ENCODE results near the gene NOLC1. TPM values are rescaled to one million over a fixed set of nuclear protein-coding genes. Genes with fewer than 3 reads are reported as not detected.

Gene NOLC1
- total and polyA plus RNA-seq, 2 of the 4 experiments (the other 2 are of a cell fraction) = 43.2 to 55.3 TPM

DNA sequence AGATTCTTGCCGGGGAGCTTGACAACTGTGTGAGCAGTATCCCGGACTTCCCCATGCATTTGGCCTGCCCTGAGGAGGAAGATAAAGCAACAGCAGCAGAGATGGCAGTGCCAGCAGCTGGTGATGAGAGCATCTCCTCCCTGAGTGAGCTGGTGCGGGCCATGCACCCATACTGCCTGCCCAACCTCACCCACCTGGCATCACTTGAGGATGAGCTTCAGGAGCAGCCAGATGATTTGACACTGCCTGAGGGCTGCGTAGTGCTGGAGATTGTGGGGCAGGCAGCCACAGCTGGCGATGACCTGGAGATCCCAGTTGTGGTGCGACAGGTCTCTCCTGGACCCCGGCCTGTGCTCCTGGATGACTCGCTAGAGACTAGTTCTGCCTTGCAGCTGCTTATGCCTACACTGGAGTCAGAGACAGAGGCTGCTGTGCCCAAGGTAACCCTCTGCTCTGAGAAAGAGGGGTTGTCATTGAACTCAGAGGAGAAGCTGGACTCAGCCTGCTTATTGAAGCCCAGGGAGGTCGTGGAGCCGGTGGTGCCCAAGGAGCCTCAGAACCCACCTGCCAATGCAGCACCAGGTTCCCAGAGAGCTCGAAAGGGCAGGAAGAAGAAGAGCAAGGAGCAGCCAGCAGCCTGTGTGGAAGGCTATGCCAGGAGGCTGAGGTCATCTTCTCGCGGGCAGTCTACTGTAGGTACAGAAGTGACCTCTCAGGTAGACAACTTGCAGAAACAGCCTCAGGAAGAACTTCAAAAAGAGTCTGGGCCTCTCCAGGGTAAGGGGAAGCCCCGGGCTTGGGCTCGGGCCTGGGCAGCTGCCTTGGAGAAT lies 12.7 kb upstream of the NOLC1 start (continued):
- TF ChIP-seq ELK1 (IDR thresholded peaks at IDR 0.05; ENCODE audit: borderline replicate concordance, low read depth, low read length) = no peak

DNA sequence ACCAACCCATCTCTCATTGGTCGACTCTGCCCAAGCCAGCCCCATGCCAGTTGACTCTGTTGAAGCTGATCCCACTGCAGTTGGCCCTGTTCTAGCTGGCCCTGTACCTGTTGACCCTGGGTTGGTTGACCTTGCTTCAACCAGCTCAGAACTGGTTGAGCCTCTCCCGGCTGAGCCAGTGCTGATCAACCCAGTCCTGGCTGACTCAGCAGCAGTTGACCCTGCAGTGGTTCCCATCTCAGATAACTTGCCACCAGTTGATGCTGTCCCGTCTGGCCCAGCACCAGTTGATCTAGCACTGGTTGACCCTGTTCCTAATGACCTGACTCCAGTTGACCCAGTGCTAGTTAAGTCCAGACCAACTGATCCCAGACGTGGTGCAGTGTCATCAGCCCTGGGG lies 12.0 kb upstream of the NOLC1 start:
- intact Hi-C loops (cut with micrococcal nuclease) = no loop called here
- dilution Hi-C loops (cut with HindIII; ENCODE audit: low sequenced_read_pairs, unreplicated experiment) = no loop called here
- H3K23ac ChIP-seq (ENCODE audit: low read depth, low read length) = no peak overlapping the region
- H2BK20ac ChIP-seq (ENCODE audit: low read depth, low read length) = no peak overlapping the region
- no peak overlapping the region for H3K14ac ChIP-seq (replicated peaks; ENCODE audit: low read depth, low read length)
- H2BK15ac ChIP-seq (ENCODE audit: low read depth, low read length) = no peak overlapping the region
- H4K91ac ChIP-seq (ENCODE audit: insufficient read depth, low read depth, low read length) = no peak overlapping the region
- no peak overlapping the region for H2BK120ac ChIP-seq (ENCODE audit: low read depth, low read length)
- H2AK5ac ChIP-seq (ENCODE audit: low read depth, low read length) = no peak overlapping the region
- H3K4me2 ChIP-seq (ENCODE audit: low read depth, low read length) = no peak overlapping the region
- no peaks in the 10 kb centered on the region for H3K27me3 ChIP-seq (ENCODE audit: control insufficient read depth, insufficient read depth, low read length)
- no peak overlapping the region for H3K27ac ChIP-seq (ENCODE audit: insufficient read depth, low read length)
- in situ Hi-C loops (cut with MboI; ENCODE audit: low sequenced_read_pairs) = no loop called here
- 92% methylated on average over 2 of the region's 4 CpGs; no CpG with 5 or more reads in 1 of the 2 experiments for WGBS, 2 experiments (ENCODE audit: extremely low coverage in 2 of 2, insufficient read length in 1 of 2)
- H2BK5ac ChIP-seq (ENCODE audit: low read depth, low read length, poor library complexity, severe bottlenecking) = no peak overlapping the region
- DNase-seq = no peak
- H3K79me1 ChIP-seq (ENCODE audit: low read depth in 1 of 2, low read length in 2 of 2) = peaks cover 28 to 86% of the 10 kb centered on the region in 2 experiments
- H2AK9ac ChIP-seq (replicated peaks; ENCODE audit: low read depth, low read length, poor library complexity) = no peak overlapping the region
- no peak overlapping the region for H3K56ac ChIP-seq (ENCODE audit: extremely low read depth, insufficient read depth, low read length)
- H3K36me3 ChIP-seq (ENCODE audit: control insufficient read depth, insufficient read depth, low read length) = peaks cover 63% of the 10 kb centered on the region
- peaks cover 4% of the 10 kb centered on the region; the same call in 1 of the 2 replicates for H3K4me1 ChIP-seq (ENCODE audit: control insufficient read depth, insufficient read depth, low read length)
- no peak overlapping the region for H3K4ac ChIP-seq (ENCODE audit: low read depth, low read length)
- no peak overlapping the region for H3K9ac ChIP-seq (ENCODE audit: low read depth, low read length)
- H2AFZ ChIP-seq (replicated peaks; ENCODE audit: low read length, poor library complexity) = no peak overlapping the region
- H3K18ac ChIP-seq (ENCODE audit: low read depth, low read length) = no peak overlapping the region
- ATAC-seq (ENCODE audit: low read depth) = no peak
- H3K9me1 ChIP-seq (ENCODE audit: insufficient read depth, low read length) = peaks cover 46% of the 10 kb centered on the region
- BruUV-seq (replicated peaks) = no TSS peak
- H4K5ac ChIP-seq (ENCODE audit: low read depth, low read length) = no peak overlapping the region
- H4K8ac ChIP-seq (ENCODE audit: low read depth in 2 of 2, low read length in 2 of 2) = no peak overlapping the region
- no peak overlapping the region for H3K4me3 ChIP-seq (ENCODE audit: insufficient read depth, low read depth, low read length)
- ChIA-PET CTCF (no interaction called here), POLR2A (ENCODE audit: unreplicated experiment) (no interaction called here)
- no peaks in the 10 kb centered on the region for H3K9me3 ChIP-seq (ENCODE audit: control insufficient read depth, insufficient read depth, low read length)
- peaks cover 86% of the 10 kb centered on the region for H4K20me1 ChIP-seq (ENCODE audit: insufficient read depth, low read length)
- TF ChIP-seq MAZ (IDR thresholded peaks at IDR 0.05; ENCODE audit: borderline replicate concordance, low read depth, low read length) (no peak), POLR2A (IDR thresholded peaks at IDR 0.05; ENCODE audit: low read depth, low read length) (no peak), SMC3 (IDR thresholded peaks at IDR 0.05; ENCODE audit: low read depth, low read length) (no peak), BHLHE40 (IDR thresholded peaks at IDR 0.05; ENCODE audit: low read depth, low read length) (no peak), CTCF (conservative IDR thresholded peaks at IDR 0.05; ENCODE audit: low read depth, low read length) (no peak), CEBPB (IDR thresholded peaks at IDR 0.05; ENCODE audit: low read depth, low read length) (no peak), USF2 (IDR thresholded peaks at IDR 0.05; ENCODE audit: low read depth, low read length) (no peak), RCOR1 (IDR thresholded peaks at IDR 0.05; ENCODE audit: insufficient replicate concordance, low read length) (no peak), ELK1 (IDR thresholded peaks at IDR 0.05; ENCODE audit: borderline replicate concordance, low read depth, low read length) (no peak), RFX5 (IDR thresholded peaks at IDR 0.05; ENCODE audit: low read depth, low read length) (no peak)

Data from IMR-90 (cell line).